Vagina (tissue), 2 donors: ENCODE measurements around the gene C4orf54.

Experiments
- CTCF ChIP-seq, 3 experiments: fragments of 450-650 bp in 2 of 3; fragments of 200-600 bp in 1 of 3; sonication (generic) in 1 of 3; IDR thresholded peaks; one replicate each; pipeline ENCODE4 v1.5.1; 2017 to 2019; ENCODE audit warnings: antibody characterized with exemption in 3 of 3, mild to moderate bottlenecking in 2 of 3, moderate library complexity in 2 of 3
- POLR2A ChIP-seq, 2 donors: fragments of 450-650 bp; IDR thresholded peaks; one replicate each; pipeline ENCODE4 v1.6.1; 2017; ENCODE audit warnings: antibody characterized with exemption in 2 of 2, mild to moderate bottlenecking in 2 of 2, moderate library complexity in 2 of 2
- POLR2AphosphoS5 ChIP-seq, 2 donors: sonication (generic); formaldehyde crosslinking; IDR thresholded peaks; one replicate each; pipeline ENCODE4 v1.9.0; 2017; ENCODE audit warnings: antibody characterized with exemption in 2 of 2, mild to moderate bottlenecking in 2 of 2, low read depth in 1 of 2; ENCODE audit not compliant: insufficient read depth in 1 of 2

- TF ChIP-seq CTCF (IDR thresholded peaks at IDR 0.05) (no peak), POLR2A (IDR thresholded peaks at IDR 0.05) (no peak), POLR2AphosphoS5 (IDR thresholded peaks at IDR 0.05; ENCODE audit: insufficient read depth in 1 of 2, low read depth in 1 of 2) (no peak)
These were observed 4.3 kb upstream of the C4orf54 start for GRCh38 chr4:99661907-99662306.
